ENCODE results near the gene LRRFIP2.
"Not testable (repeated sequence)": the region's sequence is repeated elsewhere in the genome, so short reads cannot be mapped to it uniquely, and the experiment has no call there.

LRRFIP2 gene

GRCh38 chr3:37123292-37123691, 51.1 kb downstream of the LRRFIP2 start:
- DNase-seq (ENCODE audit: insufficient read length, low spot score) (no peak), FAIRE-seq (no peak)

- not testable (repeated sequence) for FAIRE-seq; DNase-seq (ENCODE audit: insufficient read length, low spot score)
Measured at GRCh38 chr3:37122069-37122468, 52.3 kb downstream of the LRRFIP2 start.

- FAIRE-seq = no peak
- no peak for DNase-seq (ENCODE audit: insufficient read length, low spot score)
Measured at GRCh38 chr3:37118163-37118562, 56.2 kb downstream of the LRRFIP2 start.

- FAIRE-seq (peak; percentile 44), DNase-seq (ENCODE audit: insufficient read length, low spot score) (no peak)
Measured at GRCh38 chr3:37117548-37117947, 56.8 kb downstream of the LRRFIP2 start.

- no peak for DNase-seq (ENCODE audit: insufficient read length, low spot score)
- no peak for FAIRE-seq
Measured at GRCh38 chr3:37116998-37117397, 57.4 kb downstream of the LRRFIP2 start.

GRCh38 chr3:37115446-37115845, 58.9 kb downstream of the LRRFIP2 start:
- peak; percentile 80 for FAIRE-seq

GRCh38 chr3:37114251-37115145, 59.9 kb downstream of the LRRFIP2 start:
- FAIRE-seq = no peak
- no peak for DNase-seq (ENCODE audit: insufficient read length, low spot score)

More at GRCh38 chr3:37115446-37115845, 58.9 kb downstream of the LRRFIP2 start:
- DNase-seq (ENCODE audit: insufficient read length, low spot score) = no peak

- DNase-seq (ENCODE audit: insufficient read length, low spot score) (no peak), FAIRE-seq (no peak)
Measured at GRCh38 chr3:37112987-37113386, 61.4 kb downstream of the LRRFIP2 start.

GRCh38 chr3:37111199-37111598, 63.2 kb downstream of the LRRFIP2 start:
- FAIRE-seq (peak; percentile 14), DNase-seq (ENCODE audit: insufficient read length, low spot score) (no peak)

GRCh38 chr3:37107846-37108245, 66.5 kb downstream of the LRRFIP2 start:
- DNase-seq (ENCODE audit: insufficient read length, low spot score) = no peak
- FAIRE-seq = no peak

GRCh38 chr3:37103103-37103808, 71.1 kb downstream of the LRRFIP2 start:
- FAIRE-seq (no peak), DNase-seq (ENCODE audit: insufficient read length, low spot score) (no peak)

- FAIRE-seq (no peak), DNase-seq (ENCODE audit: insufficient read length, low spot score) (no peak)
Measured at GRCh38 chr3:37100411-37100810, 74.0 kb downstream of the LRRFIP2 start.

GRCh38 chr3:37099469-37099868, 74.9 kb downstream of the LRRFIP2 start:
- no peak for FAIRE-seq
- DNase-seq (ENCODE audit: insufficient read length, low spot score) = no peak

GRCh38 chr3:37098884-37099283, 75.5 kb downstream of the LRRFIP2 start:
- FAIRE-seq (no peak), DNase-seq (ENCODE audit: insufficient read length, low spot score) (no peak)

GRCh38 chr3:37097776-37098175, 76.6 kb downstream of the LRRFIP2 start:
- DNase-seq (ENCODE audit: insufficient read length, low spot score) (peak; percentile 2), FAIRE-seq (no peak)

- no peak for FAIRE-seq
- no peak for DNase-seq (ENCODE audit: insufficient read length, low spot score)
Measured at GRCh38 chr3:37096975-37097374, 77.4 kb downstream of the LRRFIP2 start.

- DNase-seq (ENCODE audit: insufficient read length, low spot score) = no peak
- no peak for FAIRE-seq
Measured at GRCh38 chr3:37096288-37096687, 78.1 kb downstream of the LRRFIP2 start.

- DNase-seq (ENCODE audit: insufficient read length, low spot score) = no peak
- FAIRE-seq = no peak
Measured at GRCh38 chr3:37094636-37095035, 79.7 kb downstream of the LRRFIP2 start.

GRCh38 chr3:37093481-37093880, 80.9 kb downstream of the LRRFIP2 start:
- DNase-seq (ENCODE audit: insufficient read length, low spot score) = no peak
- FAIRE-seq = no peak

- DNase-seq (ENCODE audit: insufficient read length, low spot score) = no peak
- FAIRE-seq = no peak
Measured at GRCh38 chr3:37092484-37092883, 81.9 kb downstream of the LRRFIP2 start.

GRCh38 chr3:37087870-37088269, 86.5 kb downstream of the LRRFIP2 start:
- FAIRE-seq (no peak), DNase-seq (ENCODE audit: insufficient read length, low spot score) (no peak)

GRCh38 chr3:37086918-37087317, 87.5 kb downstream of the LRRFIP2 start:
- DNase-seq (ENCODE audit: insufficient read length, low spot score) (no peak), FAIRE-seq (no peak)

Data from GM19239 (cell line).